HCT116 (cell line): Measurements from ENCODE around the gene TRIM69.
"Not testable (repeated sequence)": the region's sequence is repeated elsewhere in the genome, so short reads cannot be mapped to it uniquely, and the experiment has no call there.

Experiments
- CTCF ChIP-seq, 3 experiments: fragments of 200-600 bp in 1 of 3; sonication (generic) in 1 of 3; IDR thresholded peaks in 2 of 3; conservative IDR thresholded peaks in 1 of 3; 2 replicates each; pipeline ENCODE4 v1.5.1; 2012 to 2017; ENCODE audit warnings: low read depth in 2 of 3, low read length in 2 of 3, antibody characterized with exemption in 1 of 3, borderline replicate concordance in 1 of 3, control low read depth in 1 of 3, mild to moderate bottlenecking in 1 of 3, mixed read lengths in 1 of 3, mixed run types in 1 of 3, moderate library complexity in 1 of 3; ENCODE audit not compliant: insufficient read depth in 1 of 3
- YY1 ChIP-seq: IDR thresholded peaks from 2 replicates; pipeline ENCODE4 v1.6.1; 2011; ENCODE audit warnings: low read length, low read depth, moderate library complexity, mild to moderate bottlenecking; ENCODE audit not compliant: insufficient replicate concordance; ENCODE audit errors: extremely low read depth
- TF ChIP-seq, protein P1 (sequence below): IDR thresholded peaks from 2 replicates; pipeline ENCODE4 v1.6.1; 2012; ENCODE audit warnings: low read depth

GRCh38 chr15:44728232-44728575 lies 8.1 kb upstream of the TRIM69 start:
- TF ChIP-seq CTCF (IDR thresholded peaks at IDR 0.05 in 2 of 3, conservative IDR thresholded peaks at IDR 0.05 in 1 of 3; ENCODE audit: borderline replicate concordance in 1 of 3, insufficient read depth in 1 of 3, low read depth in 2 of 3, low read length in 2 of 3); YY1: not testable (repeated sequence)
- TF ChIP-seq, protein P1, sequence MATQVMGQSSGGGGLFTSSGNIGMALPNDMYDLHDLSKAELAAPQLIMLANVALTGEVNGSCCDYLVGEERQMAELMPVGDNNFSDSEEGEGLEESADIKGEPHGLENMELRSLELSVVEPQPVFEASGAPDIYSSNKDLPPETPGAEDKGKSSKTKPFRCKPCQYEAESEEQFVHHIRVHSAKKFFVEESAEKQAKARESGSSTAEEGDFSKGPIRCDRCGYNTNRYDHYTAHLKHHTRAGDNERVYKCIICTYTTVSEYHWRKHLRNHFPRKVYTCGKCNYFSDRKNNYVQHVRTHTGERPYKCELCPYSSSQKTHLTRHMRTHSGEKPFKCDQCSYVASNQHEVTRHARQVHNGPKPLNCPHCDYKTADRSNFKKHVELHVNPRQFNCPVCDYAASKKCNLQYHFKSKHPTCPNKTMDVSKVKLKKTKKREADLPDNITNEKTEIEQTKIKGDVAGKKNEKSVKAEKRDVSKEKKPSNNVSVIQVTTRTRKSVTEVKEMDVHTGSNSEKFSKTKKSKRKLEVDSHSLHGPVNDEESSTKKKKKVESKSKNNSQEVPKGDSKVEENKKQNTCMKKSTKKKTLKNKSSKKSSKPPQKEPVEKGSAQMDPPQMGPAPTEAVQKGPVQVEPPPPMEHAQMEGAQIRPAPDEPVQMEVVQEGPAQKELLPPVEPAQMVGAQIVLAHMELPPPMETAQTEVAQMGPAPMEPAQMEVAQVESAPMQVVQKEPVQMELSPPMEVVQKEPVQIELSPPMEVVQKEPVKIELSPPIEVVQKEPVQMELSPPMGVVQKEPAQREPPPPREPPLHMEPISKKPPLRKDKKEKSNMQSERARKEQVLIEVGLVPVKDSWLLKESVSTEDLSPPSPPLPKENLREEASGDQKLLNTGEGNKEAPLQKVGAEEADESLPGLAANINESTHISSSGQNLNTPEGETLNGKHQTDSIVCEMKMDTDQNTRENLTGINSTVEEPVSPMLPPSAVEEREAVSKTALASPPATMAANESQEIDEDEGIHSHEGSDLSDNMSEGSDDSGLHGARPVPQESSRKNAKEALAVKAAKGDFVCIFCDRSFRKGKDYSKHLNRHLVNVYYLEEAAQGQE, result not testable (repeated sequence)
